HuH-7.5 (cell line): ENCODE data around the gene CACNA2D3.

Experiments
- DNase-seq: peaks from one replicate; pipeline ENCODE4 v3.0.0; 2011; ENCODE audit warnings: low spot score

The CACNA2D3 gene

GRCh38 chr3:54849360-54849759, 727.0 kb downstream of the CACNA2D3 start:
- no peak for DNase-seq

DNA sequence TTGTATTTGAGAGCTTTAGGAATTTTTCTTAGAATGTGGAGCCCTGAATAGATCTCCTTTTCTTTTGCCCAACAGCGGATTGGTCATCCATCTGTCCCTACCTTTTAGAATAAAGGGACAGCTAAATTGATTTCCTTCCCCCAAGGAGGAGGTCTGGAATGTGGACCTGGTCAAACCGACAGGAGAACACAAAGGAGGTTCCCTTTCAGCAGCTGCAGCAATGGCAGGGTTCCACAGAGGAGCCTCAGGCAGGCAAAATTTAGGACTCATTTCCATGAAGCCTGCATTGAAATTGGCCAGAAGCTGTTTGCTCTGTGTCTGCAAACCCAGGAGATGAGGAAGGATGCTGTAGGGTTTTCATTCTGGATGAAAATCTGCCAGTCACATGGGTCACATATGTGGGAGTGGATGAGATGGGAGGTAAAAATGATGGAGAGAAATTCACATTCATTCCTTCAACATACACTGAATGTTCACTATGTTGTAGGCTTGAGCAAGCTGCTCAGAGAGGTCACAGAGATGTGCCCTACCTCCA, 728.2 kb downstream of the CACNA2D3 start:
- no peak for DNase-seq

- DNase-seq: peak; percentile 18
Observed at GRCh38 chr3:54853573-54854404, 731.4 kb downstream of the CACNA2D3 start.

DNA sequence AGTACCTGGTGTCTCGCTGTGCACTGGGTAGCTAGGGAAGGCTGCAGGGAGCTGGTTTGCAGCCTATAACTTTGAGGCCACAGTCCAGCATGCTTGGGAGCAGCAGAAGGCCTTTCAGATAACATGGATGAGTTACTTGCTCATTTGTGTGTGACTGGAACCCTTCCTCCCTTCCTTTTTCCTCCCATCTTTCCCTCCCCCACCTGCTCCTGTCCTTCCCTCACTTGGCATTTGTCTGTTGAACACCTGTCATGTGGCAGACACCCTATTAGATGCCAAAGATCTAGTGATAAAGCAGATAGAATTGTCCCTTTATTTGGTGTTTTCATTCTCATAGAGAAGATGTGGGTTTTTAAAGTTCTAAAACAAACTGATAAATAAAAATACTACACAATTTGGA, 733.9 kb downstream of the CACNA2D3 start:
- no peak for DNase-seq

DNA sequence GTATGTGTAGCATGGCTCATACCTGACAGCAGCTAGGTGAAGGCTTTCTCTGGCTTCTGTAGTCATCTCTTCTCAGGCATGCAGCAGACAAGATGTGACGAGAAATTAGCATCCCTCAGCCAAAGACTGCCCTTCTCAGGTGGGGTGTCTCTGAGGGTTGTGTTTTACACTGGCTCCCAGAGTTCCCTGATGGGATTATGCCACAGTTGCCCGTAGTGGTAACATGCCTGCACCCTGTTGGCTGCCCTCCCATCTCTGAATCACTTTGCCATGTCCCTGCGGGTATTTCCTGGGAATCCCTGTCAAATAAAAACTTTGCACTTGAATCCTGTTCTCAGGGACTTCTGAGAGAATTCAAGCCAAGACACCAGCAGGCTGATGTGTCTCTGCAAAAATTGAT, 735.0 kb downstream of the CACNA2D3 start:
- no peak for DNase-seq

DNA sequence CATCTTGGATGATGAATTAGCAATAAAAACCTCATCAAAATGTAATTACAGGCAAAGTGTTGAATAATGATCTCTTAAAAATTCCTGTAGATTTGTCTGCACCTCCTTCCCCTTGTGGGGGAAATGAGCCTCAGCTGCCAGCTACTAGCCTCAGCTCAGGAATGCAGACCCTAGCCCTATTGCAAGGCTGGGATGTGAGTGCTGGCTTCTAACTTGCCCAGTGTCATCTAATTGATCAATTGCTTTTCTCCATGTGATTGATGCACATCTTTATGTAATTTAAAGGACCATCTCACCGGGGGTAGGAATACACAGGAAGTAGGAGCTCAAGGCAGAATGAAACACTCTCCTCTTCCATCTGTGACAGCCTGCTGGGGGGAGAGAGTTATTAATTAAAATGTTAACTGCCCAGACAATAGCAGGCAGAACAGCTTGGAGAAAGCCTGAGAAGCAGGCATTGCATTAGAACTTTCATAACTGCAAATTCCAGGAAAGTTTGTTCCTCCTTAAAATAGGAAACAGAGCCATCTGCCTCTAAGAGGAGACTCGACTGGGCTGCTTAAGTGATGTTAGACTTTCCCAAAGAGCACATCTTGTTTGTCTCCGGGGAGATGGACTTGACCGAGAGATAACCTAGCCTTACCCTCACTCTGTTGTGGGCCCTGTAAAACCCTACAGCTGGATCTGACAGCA, 735.9 kb downstream of the CACNA2D3 start:
- DNase-seq: no peak

DNA sequence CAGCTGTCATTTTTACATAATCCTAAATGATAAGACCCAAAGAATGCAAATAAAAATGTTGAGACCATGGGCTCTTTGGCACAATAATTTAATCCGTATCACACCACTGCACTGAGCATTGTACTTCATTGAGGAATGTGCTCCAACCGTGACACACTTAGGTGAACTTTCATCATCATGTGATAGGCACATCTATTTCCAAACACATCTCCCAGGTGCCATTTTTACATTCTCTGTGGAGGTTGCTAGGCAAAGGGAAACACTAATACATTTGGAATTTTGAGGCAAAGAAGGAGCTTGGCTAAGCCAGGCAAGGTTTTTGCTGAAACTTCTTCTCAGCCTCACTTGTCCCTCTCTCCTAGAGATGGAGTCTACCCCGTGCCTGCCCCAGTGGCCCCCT, 736.8 kb downstream of the CACNA2D3 start:
- DNase-seq: no peak

- DNase-seq: no peak
Observed at GRCh38 chr3:54861248-54862067, 739.1 kb downstream of the CACNA2D3 start.

GRCh38 chr3:54862526-54862925, 740.2 kb downstream of the CACNA2D3 start:
- DNase-seq: no peak

GRCh38 chr3:54863366-54863765, 741.0 kb downstream of the CACNA2D3 start:
- DNase-seq: no peak

DNA sequence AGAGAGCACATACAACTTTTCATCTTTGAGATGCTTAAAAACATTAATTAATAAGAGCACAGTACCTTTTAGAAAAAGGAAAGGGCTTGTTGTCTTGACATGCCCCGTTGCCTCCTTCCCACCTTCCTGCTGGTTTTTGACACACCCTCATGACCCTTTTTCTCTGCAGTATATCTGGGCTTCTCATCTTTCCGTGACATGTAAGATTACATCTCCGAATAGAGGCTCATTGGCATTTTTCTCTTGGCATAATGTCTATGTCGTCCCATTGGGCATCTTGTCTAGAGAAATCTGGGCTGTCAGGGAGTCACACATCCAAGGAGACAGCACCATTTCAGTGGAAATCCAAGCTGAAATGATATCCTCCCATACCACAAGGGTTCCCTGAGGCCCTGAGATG, 741.4 kb downstream of the CACNA2D3 start:
- no peak for DNase-seq

DNA sequence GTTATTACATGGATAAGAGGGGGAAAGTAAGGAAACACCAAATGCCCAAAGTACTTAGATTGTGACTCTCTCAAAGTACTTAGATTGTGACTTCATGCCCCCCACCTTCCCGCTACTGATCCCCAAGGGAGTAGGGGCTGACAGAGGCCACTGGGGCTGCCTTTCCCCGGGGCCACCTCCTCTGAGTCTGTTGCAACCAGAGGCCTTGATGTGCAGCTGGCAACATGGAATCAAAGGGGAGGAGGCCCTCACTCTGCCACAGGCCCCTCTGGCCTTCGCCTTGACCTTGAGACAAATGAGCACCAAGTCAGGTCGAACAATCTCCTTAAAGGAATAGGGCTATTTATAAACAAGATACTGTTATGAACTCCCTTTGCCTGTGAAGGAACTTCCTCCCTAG, 743.0 kb downstream of the CACNA2D3 start:
- no peak for DNase-seq

DNA sequence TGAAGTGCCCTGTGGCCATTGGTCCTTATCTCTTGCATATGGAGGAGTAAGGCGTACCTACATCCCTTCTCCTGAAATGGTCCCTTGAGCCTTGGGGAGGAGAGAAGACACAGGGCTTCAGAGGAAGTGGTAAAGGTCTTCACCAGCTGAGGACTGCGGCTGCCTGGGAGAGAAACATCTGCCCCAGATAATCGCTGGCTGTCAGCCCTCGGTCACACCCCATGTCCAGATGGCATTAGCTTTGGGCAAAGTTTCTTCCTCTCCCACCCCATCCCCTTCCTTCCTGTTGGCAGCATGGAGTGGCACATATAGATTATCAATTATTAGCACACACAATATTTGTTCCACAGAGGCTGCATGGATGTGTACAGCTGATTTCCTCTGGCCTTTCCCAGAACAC, 743.9 kb downstream of the CACNA2D3 start:
- DNase-seq: no peak

DNA sequence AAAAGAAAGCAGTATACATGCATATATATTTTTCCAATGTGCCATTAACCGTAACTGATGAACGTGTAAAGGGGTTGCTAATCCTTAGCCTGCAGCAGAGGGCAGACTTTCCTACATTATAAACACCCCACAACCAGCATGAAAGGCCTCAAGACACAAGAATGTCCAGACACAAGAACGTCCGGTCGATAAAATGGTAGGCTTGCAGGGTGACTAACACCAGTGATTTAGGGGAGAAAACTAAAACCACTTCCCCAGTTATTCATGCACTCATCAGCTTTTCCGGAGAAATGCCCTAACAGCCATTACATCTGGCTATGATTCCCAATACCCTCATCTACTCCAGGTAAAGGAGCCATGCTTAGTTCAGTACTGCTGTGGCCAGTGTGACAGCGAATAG, 748.1 kb downstream of the CACNA2D3 start:
- DNase-seq: no peak

DNA sequence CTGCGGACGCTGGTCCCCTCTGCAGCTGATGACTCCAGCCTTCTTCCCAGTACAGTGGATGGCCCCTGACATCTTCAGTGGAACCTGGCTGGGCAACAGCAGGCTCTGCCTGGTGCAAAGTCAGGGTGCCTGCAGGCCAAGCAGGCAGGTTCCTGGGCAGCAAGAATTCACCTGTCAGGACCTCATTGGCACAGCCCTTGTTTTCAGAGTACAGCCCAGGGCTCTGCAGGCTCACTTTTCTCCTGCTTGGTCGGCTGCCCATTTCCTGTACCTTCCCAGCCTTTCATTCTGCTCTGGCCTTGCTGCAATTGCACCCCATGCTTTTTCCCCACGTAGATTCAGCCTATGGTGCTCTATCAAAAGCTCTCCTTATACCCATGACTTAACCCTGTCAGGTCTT, 749.5 kb downstream of the CACNA2D3 start:
- DNase-seq: no peak

DNA sequence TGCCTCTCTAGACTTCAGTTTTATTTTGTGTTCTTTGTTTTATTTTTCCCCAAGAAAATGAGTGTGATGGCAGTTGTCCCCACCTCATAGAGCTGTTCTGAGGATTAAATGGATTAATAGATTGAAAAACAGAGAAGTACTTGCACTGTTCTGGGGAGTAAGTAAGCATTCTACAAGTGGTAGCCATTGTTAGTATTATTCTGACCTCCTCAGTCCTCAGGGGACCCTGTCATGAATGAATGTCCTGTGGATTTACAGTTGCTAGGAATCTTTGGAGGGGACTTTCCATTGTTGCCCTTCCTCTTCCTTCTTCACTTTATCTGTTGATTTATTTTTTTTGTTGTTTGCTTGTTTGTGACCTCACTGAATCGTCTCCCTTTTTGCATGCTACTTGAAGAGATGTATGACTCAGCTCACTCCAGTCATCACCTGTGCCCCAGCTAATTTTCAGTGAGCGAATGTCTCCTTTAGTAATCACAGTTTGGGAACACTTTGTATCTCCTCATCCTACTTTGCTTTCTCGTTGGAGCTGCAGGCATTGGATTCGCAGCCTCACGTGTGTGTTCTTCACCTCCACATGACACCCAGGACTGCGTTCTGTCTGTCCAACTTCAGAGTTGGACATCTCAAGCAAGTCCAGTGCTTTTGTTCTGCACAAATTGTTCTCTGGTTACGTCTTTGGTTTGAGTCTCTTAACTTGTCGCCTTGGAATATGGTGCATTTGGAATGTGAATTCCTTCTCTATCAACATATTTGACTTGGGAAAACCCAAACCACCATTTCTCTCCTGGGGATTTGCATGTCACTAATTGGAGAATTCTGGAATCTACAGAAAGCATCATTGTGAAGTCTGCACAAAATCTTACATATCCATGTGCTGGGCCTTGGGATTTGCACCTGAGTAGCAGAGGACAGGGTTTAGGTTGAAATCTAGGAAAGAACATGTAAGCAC, 751.0 kb downstream of the CACNA2D3 start:
- DNase-seq: no peak

DNA sequence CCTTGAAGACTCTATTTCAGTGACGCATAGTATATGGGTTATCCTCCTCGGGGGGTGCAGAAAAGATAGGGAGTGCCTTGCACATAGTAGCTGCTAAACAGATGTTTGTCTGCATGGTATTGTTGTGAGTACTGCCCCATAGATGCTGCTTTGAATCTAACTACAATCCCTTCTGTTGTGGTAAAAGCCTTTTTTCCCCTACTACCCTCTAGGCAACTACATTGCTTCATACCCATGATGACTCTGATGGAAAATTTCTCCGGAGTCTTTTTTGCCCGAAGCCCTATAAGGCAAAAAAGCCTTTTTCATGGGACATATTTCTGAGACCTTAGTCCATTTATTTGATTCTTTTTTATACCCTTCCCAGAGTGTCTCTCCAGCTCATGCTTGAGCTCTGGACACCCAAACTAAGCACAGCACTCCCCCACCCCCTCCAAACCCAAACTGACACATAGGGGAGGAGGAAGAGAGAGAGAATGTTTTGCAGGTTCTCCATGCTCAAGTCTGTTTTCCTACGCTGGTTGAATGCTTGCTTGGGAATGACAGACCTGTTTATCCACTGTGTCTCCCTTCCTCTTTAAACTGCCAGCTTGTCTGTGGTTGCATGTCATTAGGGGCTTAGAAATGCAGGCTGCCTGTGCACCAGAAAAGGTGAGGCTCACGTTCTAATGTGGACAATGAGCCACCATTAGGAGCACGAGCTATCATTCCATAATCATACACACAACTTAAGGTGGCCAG, 752.6 kb downstream of the CACNA2D3 start:
- DNase-seq: no peak

GRCh38 chr3:54875596-54876268, 753.4 kb downstream of the CACNA2D3 start:
- no peak for DNase-seq

DNA sequence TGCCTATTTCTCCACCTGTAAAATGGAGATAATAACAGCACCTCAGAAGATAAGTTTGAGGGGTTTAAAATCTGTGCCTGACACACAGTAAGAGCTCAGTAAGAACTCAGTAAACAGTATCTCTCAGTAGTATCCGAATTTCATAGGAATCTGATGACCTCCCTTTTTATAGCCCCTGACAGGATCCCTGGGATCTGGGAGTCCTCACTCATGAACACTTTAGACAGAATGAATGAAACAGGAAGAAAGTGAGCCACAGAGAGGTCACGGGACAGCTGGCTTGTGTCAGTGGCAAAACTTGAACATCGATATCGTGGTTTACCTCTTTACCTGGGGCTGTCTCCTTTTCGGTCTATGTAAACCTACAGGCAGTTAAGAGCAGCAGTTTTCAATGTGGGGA, 754.3 kb downstream of the CACNA2D3 start:
- no peak for DNase-seq

DNA sequence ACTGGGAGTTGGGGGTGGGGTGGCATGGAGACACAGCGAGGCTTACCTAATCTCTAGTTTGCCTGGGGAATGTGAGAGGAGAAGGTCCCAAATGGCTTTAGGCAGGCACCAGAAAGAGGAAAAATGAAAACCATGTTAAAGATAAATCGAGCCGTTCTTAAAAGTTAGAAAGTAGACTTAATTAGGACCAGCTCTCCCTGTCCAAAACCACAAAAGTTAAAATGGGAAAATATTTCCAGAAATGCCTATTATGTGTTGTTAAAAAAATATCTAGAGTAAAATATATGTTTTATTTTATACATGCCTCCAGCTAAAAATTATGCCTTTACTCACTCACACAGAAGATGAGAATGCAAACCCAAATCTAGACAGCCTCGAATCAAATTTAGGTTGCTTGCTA, 755.4 kb downstream of the CACNA2D3 start:
- no peak for DNase-seq
